ENCODE results near the gene KIF16B.

Gene KIF16B

GRCh38 chr20:16317445-16318362 lies 255.5 kb downstream of the KIF16B start:
- H3K36me3 ChIP-seq (ENCODE audit: control insufficient read depth, insufficient read depth, low read length) = no peaks in the 10 kb centered on the region
- TF ChIP-seq, protein P1, sequence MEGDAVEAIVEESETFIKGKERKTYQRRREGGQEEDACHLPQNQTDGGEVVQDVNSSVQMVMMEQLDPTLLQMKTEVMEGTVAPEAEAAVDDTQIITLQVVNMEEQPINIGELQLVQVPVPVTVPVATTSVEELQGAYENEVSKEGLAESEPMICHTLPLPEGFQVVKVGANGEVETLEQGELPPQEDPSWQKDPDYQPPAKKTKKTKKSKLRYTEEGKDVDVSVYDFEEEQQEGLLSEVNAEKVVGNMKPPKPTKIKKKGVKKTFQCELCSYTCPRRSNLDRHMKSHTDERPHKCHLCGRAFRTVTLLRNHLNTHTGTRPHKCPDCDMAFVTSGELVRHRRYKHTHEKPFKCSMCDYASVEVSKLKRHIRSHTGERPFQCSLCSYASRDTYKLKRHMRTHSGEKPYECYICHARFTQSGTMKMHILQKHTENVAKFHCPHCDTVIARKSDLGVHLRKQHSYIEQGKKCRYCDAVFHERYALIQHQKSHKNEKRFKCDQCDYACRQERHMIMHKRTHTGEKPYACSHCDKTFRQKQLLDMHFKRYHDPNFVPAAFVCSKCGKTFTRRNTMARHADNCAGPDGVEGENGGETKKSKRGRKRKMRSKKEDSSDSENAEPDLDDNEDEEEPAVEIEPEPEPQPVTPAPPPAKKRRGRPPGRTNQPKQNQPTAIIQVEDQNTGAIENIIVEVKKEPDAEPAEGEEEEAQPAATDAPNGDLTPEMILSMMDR (IDR thresholded peaks at IDR 0.05; ENCODE audit: insufficient read depth, low read length, poor library complexity, severe bottlenecking) = no peak

DNA sequence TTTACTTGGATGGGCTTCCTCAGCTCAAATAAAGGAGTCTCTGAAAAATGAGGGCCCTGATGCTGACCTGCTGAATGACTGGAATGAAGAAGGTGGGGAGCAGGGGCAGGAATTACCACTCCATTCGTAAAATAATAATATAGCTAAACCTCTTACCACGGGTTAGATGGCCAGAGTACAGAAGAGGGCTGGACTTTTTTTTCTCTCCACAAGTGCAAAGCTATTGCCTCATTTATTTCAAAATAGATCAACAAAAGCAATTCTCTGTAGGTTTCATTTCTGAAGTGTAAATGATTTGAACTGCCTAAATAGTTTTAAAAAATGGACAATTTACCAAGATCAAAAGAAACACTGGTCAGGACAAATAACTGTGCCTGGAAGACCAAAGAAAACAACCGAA lies 256.7 kb downstream of the KIF16B start:
- Histone ChIP-seq H3K4me3 (replicated peaks; ENCODE audit: low read depth, low read length) (no peak overlapping the region), H3K36me3 (ENCODE audit: control insufficient read depth, insufficient read depth, low read length) (no peaks in the 10 kb centered on the region), H3K27me3 (replicated peaks; ENCODE audit: control insufficient read depth, insufficient read depth, low read length) (no peaks in the 10 kb centered on the region)
- DNase-seq (ENCODE audit: extremely low read depth, insufficient read length) = no peak
- TF ChIP-seq, protein P1 (IDR thresholded peaks at IDR 0.05; ENCODE audit: insufficient read depth, low read length, poor library complexity, severe bottlenecking) = no peak

More at GRCh38 chr20:16317445-16318362, 255.5 kb downstream of the KIF16B start:
- no peak for DNase-seq (ENCODE audit: extremely low read depth, insufficient read length)
- no peak overlapping the region for H3K4me3 ChIP-seq (replicated peaks; ENCODE audit: low read depth, low read length)
- H3K27me3 ChIP-seq (replicated peaks; ENCODE audit: control insufficient read depth, insufficient read depth, low read length) = no peaks in the 10 kb centered on the region

DNA sequence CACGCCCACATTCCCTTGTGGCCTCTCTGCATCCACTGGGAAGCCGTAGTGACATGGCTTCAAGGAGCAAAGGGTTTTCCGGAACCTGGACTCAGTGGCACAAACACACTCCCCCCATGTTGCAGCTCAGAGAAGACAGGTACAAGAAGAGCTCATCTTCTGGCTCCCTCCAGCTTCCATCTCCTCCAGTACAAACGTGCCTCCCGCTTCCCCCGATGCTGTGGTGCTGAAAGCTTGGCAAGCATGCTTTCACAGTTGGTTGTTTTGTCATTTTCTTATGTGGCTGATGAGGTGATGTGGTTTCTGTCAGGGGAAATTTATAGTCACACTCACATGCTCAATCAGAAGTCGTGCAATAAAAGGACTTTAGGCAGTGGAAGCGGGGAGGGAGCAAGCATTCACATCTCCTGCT lies 258.5 kb downstream of the KIF16B start:
- no peaks in the 10 kb centered on the region for H3K36me3 ChIP-seq (ENCODE audit: control insufficient read depth, insufficient read depth, low read length)
- H3K27me3 ChIP-seq (replicated peaks; ENCODE audit: control insufficient read depth, insufficient read depth, low read length) = no peaks in the 10 kb centered on the region
- no peak overlapping the region for H3K4me3 ChIP-seq (replicated peaks; ENCODE audit: low read depth, low read length)
- DNase-seq (ENCODE audit: extremely low read depth, insufficient read length) = no peak
- TF ChIP-seq, protein P1 (IDR thresholded peaks at IDR 0.05; ENCODE audit: insufficient read depth, low read length, poor library complexity, severe bottlenecking) = no peak

DNA sequence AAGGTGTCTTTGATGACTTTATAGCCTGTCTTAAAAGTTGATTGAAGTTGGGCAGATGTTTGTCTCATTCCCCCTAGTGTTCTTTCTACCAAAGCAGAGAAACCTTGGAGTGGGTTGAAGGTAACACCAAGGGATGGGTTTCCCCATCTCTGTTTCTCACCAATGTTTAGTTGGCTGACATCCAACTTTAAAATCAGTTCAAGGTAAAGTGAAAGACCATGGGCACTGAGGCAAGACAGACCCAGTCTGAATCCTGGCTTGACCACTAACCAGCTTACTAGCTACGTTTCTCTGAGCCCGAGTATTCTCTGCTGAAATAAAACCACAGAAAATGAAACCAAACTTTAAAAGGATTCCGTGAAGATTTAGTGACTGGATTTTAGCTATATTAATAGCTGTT lies 258.9 kb downstream of the KIF16B start:
- no peaks in the 10 kb centered on the region for H3K27me3 ChIP-seq (replicated peaks; ENCODE audit: control insufficient read depth, insufficient read depth, low read length)
- no peaks in the 10 kb centered on the region for H3K36me3 ChIP-seq (ENCODE audit: control insufficient read depth, insufficient read depth, low read length)
- TF ChIP-seq, protein P1 (IDR thresholded peaks at IDR 0.05; ENCODE audit: insufficient read depth, low read length, poor library complexity, severe bottlenecking) = no peak
- no peak overlapping the region for H3K4me3 ChIP-seq (replicated peaks; ENCODE audit: low read depth, low read length)
- DNase-seq (ENCODE audit: extremely low read depth, insufficient read length) = no peak

GRCh38 chr20:16313917-16314316 lies 259.3 kb downstream of the KIF16B start:
- TF ChIP-seq, protein P1 (IDR thresholded peaks at IDR 0.05; ENCODE audit: insufficient read depth, low read length, poor library complexity, severe bottlenecking) = no peak
- H3K27me3 ChIP-seq (replicated peaks; ENCODE audit: control insufficient read depth, insufficient read depth, low read length) = no peaks in the 10 kb centered on the region
- H3K4me3 ChIP-seq (replicated peaks; ENCODE audit: low read depth, low read length) = no peak overlapping the region
- no peak for DNase-seq (ENCODE audit: extremely low read depth, insufficient read length)
- no peaks in the 10 kb centered on the region for H3K36me3 ChIP-seq (ENCODE audit: control insufficient read depth, insufficient read depth, low read length)
